A549 (cell line): ENCODE data around the gene TLR3. TPM values are rescaled to one million over a fixed set of nuclear protein-coding genes. Genes with fewer than 3 reads are reported as not detected.

ENCODE experiments used
- ATAC-seq, 2 experiments: fragments of 200-7000 bp in 1 of 2; fragments of >200 bp in 1 of 2; cut with Nextera tagmentation in 1 of 2; cut with Tn5 transposase in 1 of 2; 3 replicates each; pipeline versions ENCODE4 v1.8.0 to v1.9.1; 2018 to 2020; ENCODE audit warnings: mild to moderate bottlenecking in 1 of 2, moderate library complexity in 1 of 2
- CTCF ChIA-PET: fragments of 300-600 bp; sonication (Branson Sonifier 250); formaldehyde crosslinking; extraction: SDS; loops from one replicate; lab custom pipeline; 2021; ENCODE audit warnings: antibody characterized with exemption, inconsistent platforms; lab: Yijun Ruan, JAX
- POLR2A ChIA-PET: fragments of 350-600 bp; formaldehyde crosslinking; extraction: SDS; loops from one replicate; lab custom pipeline; 2021; ENCODE audit warnings: antibody characterized with exemption, inconsistent platforms; lab: Yijun Ruan, JAX
- DNase-seq, 2 experiments: peaks; one replicate each; pipeline versions ENCODE4 v3.0.0 to v3.0.0-alpha.2; 2011 to 2016; ENCODE audit warnings: low read depth in 1 of 2, low spot score in 1 of 2
- FAIRE-seq: peaks from 2 replicates; lab custom pipeline; 2011; peaks lifted over from hg19 to GRCh38; lab: Jason Lieb, UNC
- H3K27ac ChIP-seq, 2 experiments: fragments of >200 bp; sonication (Bioruptor Twin); formaldehyde crosslinking; 3 replicates each; pipeline ENCODE4 v1.5.1; 2016 to 2017
- H3K4me1 ChIP-seq: fragments of >200 bp; sonication (Bioruptor Twin); formaldehyde crosslinking; 3 replicates; pipeline ENCODE4 v1.6.1; 2016
- H3K4me2 ChIP-seq: fragments of >200 bp; sonication (Bioruptor Twin); formaldehyde crosslinking; 3 replicates; pipeline ENCODE4 v1.6.1; 2016
- H3K4me3 ChIP-seq: fragments of >200 bp; sonication (Bioruptor Twin); formaldehyde crosslinking; 3 replicates; pipeline ENCODE4 v1.5.1; 2016
- H3K9me3 ChIP-seq: fragments of >200 bp; sonication (Bioruptor Twin); formaldehyde crosslinking; 3 replicates; pipeline ENCODE4 v1.6.1; 2016
- CBX8 ChIP-seq: fragments of 200-600 bp; sonication (generic); IDR thresholded peaks from 2 replicates; pipeline ENCODE4 v1.6.1; 2016
- CHD4 ChIP-seq: fragments of 200-600 bp; sonication (generic); IDR thresholded peaks from 2 replicates; pipeline ENCODE4 v1.6.1; 2016; ENCODE audit warnings: antibody characterized with exemption, mild to moderate bottlenecking, borderline replicate concordance
- EHF ChIP-seq: fragments of 250-450 bp; sonication (Bioruptor Pico); IDR thresholded peaks from 2 replicates; pipeline ENCODE4 v1.5.0; 2020; ENCODE audit warnings: mild to moderate bottlenecking
- EP300 ChIP-seq, 2 experiments: fragments of >200 bp; sonication (Bioruptor Twin); formaldehyde crosslinking; IDR thresholded peaks; 2 replicates in 1 of 2; 3 replicates in 1 of 2; pipeline ENCODE4 v1.6.1; 2016 to 2017
- FOSL2 ChIP-seq, 2 experiments: fragments of 450-650 bp in 1 of 2; fragments of >200 bp in 1 of 2; sonication (Bioruptor Twin) in 1 of 2; formaldehyde crosslinking; IDR thresholded peaks; 2 replicates each; pipeline versions ENCODE4 v1.5.0 to v1.6.1; 2016 to 2020; ENCODE audit warnings: mild to moderate bottlenecking in 1 of 2, moderate library complexity in 1 of 2
- HDAC2 ChIP-seq: fragments of 200-600 bp; sonication (generic); IDR thresholded peaks from 2 replicates; pipeline ENCODE4 v1.6.1; 2016
- HEYL ChIP-seq: fragments of 250-450 bp; sonication (Bioruptor Pico); IDR thresholded peaks from 2 replicates; pipeline ENCODE4 v1.8.0; 2021; ENCODE audit warnings: mild to moderate bottlenecking, moderate library complexity
- HOXA7 ChIP-seq: fragments of 250-450 bp; sonication (Bioruptor Pico); IDR thresholded peaks from 2 replicates; pipeline ENCODE4 v1.5.0; 2020; ENCODE audit warnings: mild to moderate bottlenecking, moderate library complexity
- HOXB13 ChIP-seq: fragments of 250-450 bp; sonication (Bioruptor Pico); IDR thresholded peaks from 2 replicates; pipeline ENCODE4 v1.5.0; 2020; ENCODE audit warnings: low read depth, mild to moderate bottlenecking, moderate library complexity
- HOXB5 ChIP-seq: fragments of 250-450 bp; sonication (Bioruptor Pico); IDR thresholded peaks from 2 replicates; pipeline ENCODE4 v1.5.0; 2020; ENCODE audit warnings: mild to moderate bottlenecking, moderate library complexity
- KDM5A ChIP-seq: fragments of 200-600 bp; sonication (generic); IDR thresholded peaks from 2 replicates; pipeline ENCODE4 v1.6.1; 2016; ENCODE audit warnings: antibody characterized with exemption, mild to moderate bottlenecking
- MYC ChIP-seq: IDR thresholded peaks from 2 replicates; pipeline ENCODE4 v1.6.1; 2012; ENCODE audit warnings: mild to moderate bottlenecking, inconsistent platforms, low read length, improper control_type of control experiment, borderline replicate concordance
- PHF8 ChIP-seq: fragments of 200-600 bp; sonication (generic); IDR thresholded peaks from 2 replicates; pipeline ENCODE4 v1.6.1; 2016; ENCODE audit warnings: low read depth, mild to moderate bottlenecking, antibody characterized with exemption, moderate library complexity, borderline replicate concordance
- RAD21 ChIP-seq, 2 experiments: fragments of >200 bp in 1 of 2; sonication (Bioruptor Twin) in 1 of 2; formaldehyde crosslinking in 1 of 2; IDR thresholded peaks in 1 of 2; conservative IDR thresholded peaks in 1 of 2; 2 replicates in 1 of 2; 3 replicates in 1 of 2; pipeline ENCODE4 v1.6.1; 2012 to 2018; ENCODE audit warnings: inconsistent platforms in 1 of 2
- RFX5 ChIP-seq: fragments of 450-650 bp; IDR thresholded peaks from 2 replicates; pipeline ENCODE4 v1.7.1; 2014; ENCODE audit warnings: antibody characterized with exemption, mild to moderate bottlenecking, moderate library complexity
- SMC3 ChIP-seq: fragments of >200 bp; sonication (Bioruptor Twin); formaldehyde crosslinking; IDR thresholded peaks from 3 replicates; pipeline ENCODE4 v1.6.1; 2018; ENCODE audit warnings: inconsistent platforms
- ZSCAN20 ChIP-seq: fragments of 250-450 bp; sonication (Bioruptor Pico); IDR thresholded peaks from 2 replicates; pipeline ENCODE4 v1.8.0; 2022; ENCODE audit warnings: mild to moderate bottlenecking, moderate library complexity
- WGBS: methylation state at CpG from one replicate; pipeline ENCODE4 v1.1.6; 2017; ENCODE audit errors: missing lambda C conversion rate; 5-methylcytosine and 5-hydroxymethylcytosine counted together
- polyA plus RNA-seq, 4 experiments: library from polyadenylated mRNA; depleted of rRNA in 3 of 4; stranded (reverse); fragments of >200 nt; fragmentation: RNase III in 1 of 4; extraction: RNeasy Plus Mini Kit Qiagen cat#74134 plus additional on column Dnase treatment in 1 of 4; gene quantifications; 2 replicates in 3 of 4; 3 replicates in 1 of 4; pipeline ENCODE4 v1.2.3, GENCODE V29; 2011 to 2017
- TF ChIP-seq, protein P1 (sequence below): fragments of >200 bp; sonication (Bioruptor Twin); formaldehyde crosslinking; IDR thresholded peaks from 2 replicates; pipeline ENCODE4 v1.6.1; 2016
- TF ChIP-seq, protein P2 (sequence below): fragments of 450-650 bp; IDR thresholded peaks from 2 replicates; pipeline ENCODE4 v1.6.1; 2014; ENCODE audit warnings: antibody characterized with exemption
- TF ChIP-seq, protein P3 (sequence below): fragments of 250-450 bp; sonication (Bioruptor Pico); IDR thresholded peaks from 2 replicates; pipeline ENCODE4 v1.5.0; 2021; ENCODE audit warnings: mild to moderate bottlenecking, moderate library complexity, borderline replicate concordance
- TF ChIP-seq, protein P4 (sequence below): IDR thresholded peaks from 2 replicates; pipeline ENCODE4 v1.6.1; 2012
- TF ChIP-seq, protein P5 (sequence below): fragments of 250-450 bp; sonication (Bioruptor Pico); IDR thresholded peaks from 2 replicates; pipeline ENCODE4 v1.5.0; 2020; ENCODE audit warnings: low read depth, mild to moderate bottlenecking, moderate library complexity
- TF ChIP-seq, protein P6 (sequence below): fragments of >200 bp; sonication (Bioruptor Twin); formaldehyde crosslinking; IDR thresholded peaks from 3 replicates; pipeline ENCODE4 v1.5.1; 2016

The TLR3 gene
- polyA plus RNA-seq, 2 of the 4 experiments (the other 2 are of a cell fraction), result 0.09 to 0.81 TPM

- ChIA-PET POLR2A (no interaction called here), CTCF (no interaction called here)
- Histone ChIP-seq H3K27ac (no peak overlapping the region), H3K4me3 (no peak overlapping the region), H3K9me3 (no peaks in the 10 kb centered on the region), H3K4me1 (0 out of 3 replicates have a peak, but pooled peaks cover 4% of the 10 kb centered on the region), H3K4me2 (no peak overlapping the region)
- 90% methylated on average over 12 of the region's 12 CpGs for WGBS
- no peak for DNase-seq
- FAIRE-seq, result no peak
- no peak for ATAC-seq
- TF ChIP-seq HOXB13 (CRISPR knock-in tag) (no peak), EP300 (IDR thresholded peaks at IDR 0.05) (no peak), SMC3 (no peak), RAD21 (conservative IDR thresholded peaks at IDR 0.05 in 1 of 2, IDR thresholded peaks at IDR 0.05 in 1 of 2) (no peak), CBX8 (no peak), FOSL2 (IDR thresholded peaks at IDR 0.05) (no peak), FOSL2 (CRISPR knock-in tag; IDR thresholded peaks at IDR 0.05) (no peak), HOXA7 (CRISPR knock-in tag) (no peak), CHD4 (no peak), ZSCAN20 (CRISPR knock-in tag) (no peak), PHF8 (no peak), MYC (no peak), EHF (CRISPR knock-in tag) (no peak), HOXB5 (CRISPR knock-in tag) (no peak), KDM5A (no peak)
- TF ChIP-seq, protein P1, sequence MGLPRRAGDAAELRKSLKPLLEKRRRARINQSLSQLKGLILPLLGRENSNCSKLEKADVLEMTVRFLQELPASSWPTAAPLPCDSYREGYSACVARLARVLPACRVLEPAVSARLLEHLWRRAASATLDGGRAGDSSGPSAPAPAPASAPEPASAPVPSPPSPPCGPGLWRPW, result no peak
- TF ChIP-seq, protein P2, sequence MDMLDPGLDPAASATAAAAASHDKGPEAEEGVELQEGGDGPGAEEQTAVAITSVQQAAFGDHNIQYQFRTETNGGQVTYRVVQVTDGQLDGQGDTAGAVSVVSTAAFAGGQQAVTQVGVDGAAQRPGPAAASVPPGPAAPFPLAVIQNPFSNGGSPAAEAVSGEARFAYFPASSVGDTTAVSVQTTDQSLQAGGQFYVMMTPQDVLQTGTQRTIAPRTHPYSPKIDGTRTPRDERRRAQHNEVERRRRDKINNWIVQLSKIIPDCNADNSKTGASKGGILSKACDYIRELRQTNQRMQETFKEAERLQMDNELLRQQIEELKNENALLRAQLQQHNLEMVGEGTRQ, result no peak
- TF ChIP-seq, protein P3, sequence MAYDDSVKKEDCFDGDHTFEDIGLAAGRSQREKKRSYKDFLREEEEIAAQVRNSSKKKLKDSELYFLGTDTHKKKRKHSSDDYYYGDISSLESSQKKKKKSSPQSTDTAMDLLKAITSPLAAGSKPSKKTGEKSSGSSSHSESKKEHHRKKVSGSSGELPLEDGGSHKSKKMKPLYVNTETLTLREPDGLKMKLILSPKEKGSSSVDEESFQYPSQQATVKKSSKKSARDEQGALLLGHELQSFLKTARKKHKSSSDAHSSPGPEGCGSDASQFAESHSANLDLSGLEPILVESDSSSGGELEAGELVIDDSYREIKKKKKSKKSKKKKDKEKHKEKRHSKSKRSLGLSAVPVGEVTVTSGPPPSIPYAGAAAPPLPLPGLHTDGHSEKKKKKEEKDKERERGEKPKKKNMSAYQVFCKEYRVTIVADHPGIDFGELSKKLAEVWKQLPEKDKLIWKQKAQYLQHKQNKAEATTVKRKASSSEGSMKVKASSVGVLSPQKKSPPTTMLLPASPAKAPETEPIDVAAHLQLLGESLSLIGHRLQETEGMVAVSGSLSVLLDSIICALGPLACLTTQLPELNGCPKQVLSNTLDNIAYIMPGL, result no peak
These were observed 34.0 kb downstream of the TLR3 start for GRCh38 chr4:186102931-186103330.

- TF ChIP-seq HEYL (CRISPR knock-in tag) (no peak), RFX5 (no peak), PHF8 (no peak), HOXB5 (CRISPR knock-in tag) (no peak), HDAC2 (no peak)
- TF ChIP-seq, protein P4, sequence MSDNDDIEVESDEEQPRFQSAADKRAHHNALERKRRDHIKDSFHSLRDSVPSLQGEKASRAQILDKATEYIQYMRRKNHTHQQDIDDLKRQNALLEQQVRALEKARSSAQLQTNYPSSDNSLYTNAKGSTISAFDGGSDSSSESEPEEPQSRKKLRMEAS, result no peak
- TF ChIP-seq, protein P2, result no peak
- TF ChIP-seq, protein P5, sequence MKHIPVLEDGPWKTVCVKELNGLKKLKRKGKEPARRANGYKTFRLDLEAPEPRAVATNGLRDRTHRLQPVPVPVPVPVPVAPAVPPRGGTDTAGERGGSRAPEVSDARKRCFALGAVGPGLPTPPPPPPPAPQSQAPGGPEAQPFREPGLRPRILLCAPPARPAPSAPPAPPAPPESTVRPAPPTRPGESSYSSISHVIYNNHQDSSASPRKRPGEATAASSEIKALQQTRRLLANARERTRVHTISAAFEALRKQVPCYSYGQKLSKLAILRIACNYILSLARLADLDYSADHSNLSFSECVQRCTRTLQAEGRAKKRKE (CRISPR knock-in tag), result no peak
- TF ChIP-seq, protein P6, sequence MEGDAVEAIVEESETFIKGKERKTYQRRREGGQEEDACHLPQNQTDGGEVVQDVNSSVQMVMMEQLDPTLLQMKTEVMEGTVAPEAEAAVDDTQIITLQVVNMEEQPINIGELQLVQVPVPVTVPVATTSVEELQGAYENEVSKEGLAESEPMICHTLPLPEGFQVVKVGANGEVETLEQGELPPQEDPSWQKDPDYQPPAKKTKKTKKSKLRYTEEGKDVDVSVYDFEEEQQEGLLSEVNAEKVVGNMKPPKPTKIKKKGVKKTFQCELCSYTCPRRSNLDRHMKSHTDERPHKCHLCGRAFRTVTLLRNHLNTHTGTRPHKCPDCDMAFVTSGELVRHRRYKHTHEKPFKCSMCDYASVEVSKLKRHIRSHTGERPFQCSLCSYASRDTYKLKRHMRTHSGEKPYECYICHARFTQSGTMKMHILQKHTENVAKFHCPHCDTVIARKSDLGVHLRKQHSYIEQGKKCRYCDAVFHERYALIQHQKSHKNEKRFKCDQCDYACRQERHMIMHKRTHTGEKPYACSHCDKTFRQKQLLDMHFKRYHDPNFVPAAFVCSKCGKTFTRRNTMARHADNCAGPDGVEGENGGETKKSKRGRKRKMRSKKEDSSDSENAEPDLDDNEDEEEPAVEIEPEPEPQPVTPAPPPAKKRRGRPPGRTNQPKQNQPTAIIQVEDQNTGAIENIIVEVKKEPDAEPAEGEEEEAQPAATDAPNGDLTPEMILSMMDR, result no peak
- peak within 1 kb of the TSS; percentile 51 for H3K4me3 ChIP-seq
- WGBS, result 66% methylated on average over 17 of the region's 57 CpGs
- DNase-seq, result peak in 1 of 2 experiments; percentile 7
- H3K9me3 ChIP-seq, result no peaks in the 10 kb centered on the region
- ChIA-PET CTCF (no interaction called here), POLR2A (no interaction called here)
- ATAC-seq, result peak; percentile 52 to 62; a peak in 4 of 6 replicates
- peak within 1 kb of the TSS; percentile 93 for H3K4me2 ChIP-seq
- H3K4me1 ChIP-seq, result 0 out of 3 replicates have a peak, but pooled peaks cover 4% of the 10 kb centered on the region
- peak within 1 kb of the TSS; percentile 40 to 81; a peak in 4 of 6 replicates for H3K27ac ChIP-seq
- FAIRE-seq, result no peak
These were observed 35.3 kb downstream of the TLR3 start, which contains the start of gene FAM149A for GRCh38 chr4:186104114-186104889. Gene FAM149A, plus strand, starts transcription at chr4:186104704.
